Measurements from ENCODE around the gene SLC17A8. TPM values are rescaled to one million over a fixed set of nuclear protein-coding genes. Genes with fewer than 3 reads are reported as not detected.

The SLC17A8 gene
- total RNA-seq, 1 experiment from 2014 or later: not detected

- DNase-seq (ENCODE audit: extremely low read depth, low read depth): no peak
These were observed 107.7 kb downstream of the SLC17A8 start for GRCh38 chr12:100464529-100464928.

- no peak for DNase-seq (ENCODE audit: extremely low read depth, low read depth)
These were observed 111.3 kb downstream of the SLC17A8 start for GRCh38 chr12:100468126-100468525.

Other genes starting within 250 kb of the SLC17A8 start
- 34.5 and 36.7 TPM in 2 replicates for gene BLTP3B, start 214.2 kb upstream of the SLC17A8 start, total RNA-seq (2014; rRNA removed; shearing (Covaris generic))
- gene ACTR6, start 156.3 kb upstream of the SLC17A8 start, total RNA-seq (2014; rRNA removed; shearing (Covaris generic)): 41.5 and 42.2 TPM in 2 replicates
- 1.7 and 3.3 TPM in 2 replicates for gene DEPDC4, start 90.0 kb upstream of the SLC17A8 start, total RNA-seq (2014; rRNA removed; shearing (Covaris generic))
- 54.0 and 56.1 TPM in 2 replicates for gene SCYL2, start 89.9 kb upstream of the SLC17A8 start, total RNA-seq (2014; rRNA removed; shearing (Covaris generic))
- gene NR1H4, start 116.8 kb downstream of the SLC17A8 start, total RNA-seq (2014; rRNA removed; shearing (Covaris generic)): not detected in 2 replicates
- gene GAS2L3, start 216.6 kb downstream of the SLC17A8 start, total RNA-seq (2014; rRNA removed; shearing (Covaris generic)): 27.1 and 33.7 TPM in 2 replicates

Data from NCI-H460 (cell line).